Astrocyte (in vitro differentiated cells and primary cell): ENCODE data around the gene GCM1.

Experiments used
- EZH2 ChIP-seq: IDR thresholded peaks from 2 replicates; pipeline ENCODE4 v1.6.1; 2012; ENCODE audit warnings: mild to moderate bottlenecking, low read length, inconsistent platforms; ENCODE audit not compliant: insufficient read depth
- TF ChIP-seq, protein P1 (sequence below): IDR thresholded peaks from 2 replicates; pipeline ENCODE4 v1.5.1; 2011; ENCODE audit warnings: low read depth, mild to moderate bottlenecking, inconsistent platforms, low read length, moderate library complexity; ENCODE audit not compliant: insufficient read depth

DNA sequence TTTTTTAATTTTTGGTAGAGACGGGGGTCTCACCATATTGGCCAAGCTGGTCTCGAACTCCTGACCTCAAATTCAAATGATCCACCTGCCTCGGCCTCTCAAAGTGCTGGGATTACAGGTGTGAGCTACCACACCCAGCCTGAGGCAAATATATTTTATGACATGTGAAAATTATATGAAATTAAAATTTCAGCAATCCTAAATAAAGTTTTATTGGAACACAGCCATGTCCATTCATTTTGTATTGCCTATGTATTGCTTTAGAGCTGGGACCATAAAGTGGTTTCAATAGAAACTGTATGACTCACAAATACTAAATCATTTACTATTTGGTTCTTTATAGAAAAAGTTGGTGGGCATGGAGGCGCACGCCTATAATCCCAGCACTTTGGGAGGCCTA, 32.0 kb upstream of the GCM1 start:
- TF ChIP-seq, protein P1, sequence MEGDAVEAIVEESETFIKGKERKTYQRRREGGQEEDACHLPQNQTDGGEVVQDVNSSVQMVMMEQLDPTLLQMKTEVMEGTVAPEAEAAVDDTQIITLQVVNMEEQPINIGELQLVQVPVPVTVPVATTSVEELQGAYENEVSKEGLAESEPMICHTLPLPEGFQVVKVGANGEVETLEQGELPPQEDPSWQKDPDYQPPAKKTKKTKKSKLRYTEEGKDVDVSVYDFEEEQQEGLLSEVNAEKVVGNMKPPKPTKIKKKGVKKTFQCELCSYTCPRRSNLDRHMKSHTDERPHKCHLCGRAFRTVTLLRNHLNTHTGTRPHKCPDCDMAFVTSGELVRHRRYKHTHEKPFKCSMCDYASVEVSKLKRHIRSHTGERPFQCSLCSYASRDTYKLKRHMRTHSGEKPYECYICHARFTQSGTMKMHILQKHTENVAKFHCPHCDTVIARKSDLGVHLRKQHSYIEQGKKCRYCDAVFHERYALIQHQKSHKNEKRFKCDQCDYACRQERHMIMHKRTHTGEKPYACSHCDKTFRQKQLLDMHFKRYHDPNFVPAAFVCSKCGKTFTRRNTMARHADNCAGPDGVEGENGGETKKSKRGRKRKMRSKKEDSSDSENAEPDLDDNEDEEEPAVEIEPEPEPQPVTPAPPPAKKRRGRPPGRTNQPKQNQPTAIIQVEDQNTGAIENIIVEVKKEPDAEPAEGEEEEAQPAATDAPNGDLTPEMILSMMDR = no peak
- no peak for TF ChIP-seq EZH2
